Activated CD4-positive, alpha-beta T cell treated with anti-CD3 and anti-CD28 coated beads for 36 hours (primary cell): ENCODE results near the gene TTC21A. TPM values are rescaled to one million over a fixed set of nuclear protein-coding genes. Genes with fewer than 3 reads are reported as not detected.

Source experiments
- ATAC-seq: fragments of 200-7000 bp; cut with Tn5 transposase; one replicate; pipeline ENCODE4 v1.10.0; 2021; ENCODE audit warnings: mild to moderate bottlenecking, moderate library complexity
- CTCF ChIA-PET: fragments of 350-600 bp; sonication (Branson Sonifier 250); formaldehyde crosslinking; loops from one replicate; lab custom pipeline; 2021; ENCODE audit warnings: antibody characterized with exemption; lab: Charles Lee
- POLR2A ChIA-PET: fragments of 350-600 bp; sonication (Branson Sonifier 250); formaldehyde crosslinking; loops from one replicate; lab custom pipeline; 2021; ENCODE audit warnings: antibody characterized with exemption, inconsistent platforms; lab: Charles Lee
- DNase-seq: peaks from one replicate; pipeline ENCODE4 v3.0.0-alpha.2; 2020
- H3K27ac Mint-ChIP-seq: one replicate; pipeline ENCODE4 v1.8.0; 2021; ENCODE audit warnings: mixed read lengths
- H3K27me3 Mint-ChIP-seq: one replicate; pipeline ENCODE4 v1.8.0; 2021; ENCODE audit warnings: mixed read lengths
- H3K36me3 Mint-ChIP-seq: one replicate; pipeline ENCODE4 v1.8.0; 2021; ENCODE audit warnings: low read depth, mixed read lengths
- H3K4me1 Mint-ChIP-seq: one replicate; pipeline ENCODE4 v1.8.0; 2021; ENCODE audit warnings: mixed read lengths
- H3K4me3 Mint-ChIP-seq: one replicate; pipeline ENCODE4 v1.8.0; 2021; ENCODE audit warnings: mild to moderate bottlenecking, moderate library complexity, mixed read lengths
- H3K9me3 Mint-ChIP-seq: one replicate; pipeline ENCODE4 v1.8.0; 2021; ENCODE audit warnings: low read depth, mixed read lengths
- intact Hi-C, 2 experiments: fragments of 100-400 bp; cut with DNase I in 1 of 2; cut with micrococcal nuclease in 1 of 2; formaldehyde crosslinking; loops; one replicate each; pipeline versions ENCODE4 v1.14.2 to v1.15.1; 2022 to 2024; cut with DNase I, micrococcal nuclease
- total RNA-seq, 2 experiments: library from RNA; stranded (reverse); gene quantifications; one replicate each; pipeline ENCODE4 v1.2.3, GENCODE V29; 2021

TTC21A gene
- total RNA-seq, 2 experiments from 2014 or later = 1.8 to 2.3 TPM

DNA sequence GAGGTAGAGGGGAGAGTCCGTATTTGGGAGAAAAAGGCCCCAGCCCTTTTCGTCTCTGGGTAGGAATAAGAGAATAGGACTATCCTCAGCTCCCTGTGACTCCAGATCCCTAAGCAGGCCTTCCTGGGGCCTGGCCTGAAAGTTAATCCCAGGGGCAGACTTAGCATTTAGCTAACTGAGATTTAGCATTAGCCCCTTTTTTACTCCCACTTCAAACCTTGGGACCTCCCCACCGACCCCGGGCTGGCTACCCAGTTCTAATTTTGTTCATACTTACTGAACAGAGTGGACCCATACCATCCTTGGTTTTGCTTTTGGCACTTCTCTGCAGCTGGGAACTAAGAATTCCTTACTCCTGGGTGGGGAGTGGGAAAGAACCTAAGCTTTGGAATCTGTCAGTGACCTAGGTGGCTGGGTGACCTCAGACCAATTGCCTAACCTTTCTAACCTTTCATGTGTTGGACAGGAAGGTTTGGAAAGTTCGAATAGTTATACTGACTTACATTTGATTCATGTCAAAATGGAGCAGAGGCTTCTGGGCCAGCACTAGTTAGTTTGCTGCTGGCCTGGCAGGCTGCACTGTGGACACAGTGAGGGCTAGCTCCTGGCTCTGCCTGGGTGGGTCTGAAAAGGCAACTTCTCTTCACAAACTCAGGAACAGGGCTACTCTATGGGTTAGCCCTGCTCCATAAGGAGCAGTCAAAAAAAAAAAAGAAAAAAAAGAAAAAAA, 11.6 kb downstream of the TTC21A start:
- H3K4me1 Mint-ChIP-seq = no peaks in the 10 kb centered on the region
- DNase-seq = no peak
- ChIA-PET CTCF (interaction anchor here (0.5 to 1.0 kb wide), 4 partner anchors 11 to 896 kb away, joined by 3 to 6 read pairs (median 4); no protein-coding TSS in a partner anchor), POLR2A (no interaction called here)
- H3K27me3 Mint-ChIP-seq = no peaks in the 10 kb centered on the region
- intact Hi-C loops = no loop called here
- H3K36me3 Mint-ChIP-seq = no peaks in the 10 kb centered on the region
- no peak overlapping the region for H3K27ac Mint-ChIP-seq
- H3K4me3 Mint-ChIP-seq = no peak overlapping the region
- no peak for ATAC-seq
- no peaks in the 10 kb centered on the region for H3K9me3 Mint-ChIP-seq

DNA sequence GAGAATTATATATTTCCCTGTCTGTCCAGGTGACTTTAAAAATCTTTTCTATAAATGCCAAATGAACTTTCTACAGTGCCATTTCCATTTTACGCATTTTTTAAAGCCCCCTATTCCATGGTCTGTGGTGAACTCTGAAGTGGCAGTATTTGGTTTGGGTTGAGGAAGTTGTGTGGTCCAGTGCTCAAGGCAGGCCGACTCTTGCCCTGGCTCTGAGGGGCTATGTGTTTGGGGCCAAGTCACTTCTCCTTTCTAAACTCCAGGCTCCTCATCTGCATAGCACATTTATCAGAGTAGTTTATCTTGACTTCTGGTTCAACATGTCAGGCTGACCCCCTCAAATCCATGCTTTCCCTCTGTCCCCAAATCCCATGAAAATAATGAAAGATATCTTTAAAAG, 14.1 kb downstream of the TTC21A start:
- ChIA-PET POLR2A (no interaction called here), CTCF (interaction anchor here (0.6 to 1.8 kb wide), 3 partner anchors 140 to 167 kb away, joined by 3 to 6 read pairs (median 3); no protein-coding TSS in a partner anchor)
- DNase-seq (no peak), ATAC-seq (no peak)
- Mint-ChIP-seq H3K9me3 (no peaks in the 10 kb centered on the region), H3K4me1 (no peaks in the 10 kb centered on the region), H3K27ac (no peak overlapping the region), H3K27me3 (no peaks in the 10 kb centered on the region), H3K4me3 (no peak overlapping the region), H3K36me3 (no peaks in the 10 kb centered on the region)
- intact Hi-C loops = no loop called here

DNA sequence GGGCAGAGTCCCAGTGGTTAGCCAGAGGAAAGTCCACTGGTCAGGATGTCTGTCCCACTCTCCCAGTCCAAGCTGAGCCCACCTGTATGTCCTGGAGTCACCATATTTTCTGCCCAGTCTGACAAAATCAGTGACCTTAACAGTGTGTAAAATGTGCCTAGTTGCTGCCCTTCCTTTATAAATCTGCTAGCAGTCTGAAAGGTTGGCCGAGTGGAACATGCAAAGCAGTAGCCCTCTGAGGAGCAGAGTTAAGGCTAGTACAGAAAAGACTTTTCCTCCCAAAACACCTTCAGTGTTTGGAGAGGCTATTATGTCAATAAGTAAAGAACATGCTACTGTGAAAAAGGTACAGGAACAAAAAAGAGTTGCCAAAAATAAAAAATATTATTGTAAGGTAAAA, 15.3 kb downstream of the TTC21A start:
- ChIA-PET POLR2A (no interaction called here), CTCF (interaction anchor here (0.6 to 1.3 kb wide), 3 partner anchors 11 to 435 kb away, joined by 3 to 4 read pairs (median 3); partner anchors contain the start of gene CX3CR1)
- H3K9me3 Mint-ChIP-seq = no peaks in the 10 kb centered on the region
- DNase-seq = no peak
- ATAC-seq = no peak
- H3K4me3 Mint-ChIP-seq = no peak overlapping the region
- peaks cover 9% of the 10 kb centered on the region for H3K4me1 Mint-ChIP-seq
- no peak overlapping the region for H3K27ac Mint-ChIP-seq
- intact Hi-C loops = no loop called here
- no peaks in the 10 kb centered on the region for H3K36me3 Mint-ChIP-seq
- H3K27me3 Mint-ChIP-seq = no peaks in the 10 kb centered on the region

DNA sequence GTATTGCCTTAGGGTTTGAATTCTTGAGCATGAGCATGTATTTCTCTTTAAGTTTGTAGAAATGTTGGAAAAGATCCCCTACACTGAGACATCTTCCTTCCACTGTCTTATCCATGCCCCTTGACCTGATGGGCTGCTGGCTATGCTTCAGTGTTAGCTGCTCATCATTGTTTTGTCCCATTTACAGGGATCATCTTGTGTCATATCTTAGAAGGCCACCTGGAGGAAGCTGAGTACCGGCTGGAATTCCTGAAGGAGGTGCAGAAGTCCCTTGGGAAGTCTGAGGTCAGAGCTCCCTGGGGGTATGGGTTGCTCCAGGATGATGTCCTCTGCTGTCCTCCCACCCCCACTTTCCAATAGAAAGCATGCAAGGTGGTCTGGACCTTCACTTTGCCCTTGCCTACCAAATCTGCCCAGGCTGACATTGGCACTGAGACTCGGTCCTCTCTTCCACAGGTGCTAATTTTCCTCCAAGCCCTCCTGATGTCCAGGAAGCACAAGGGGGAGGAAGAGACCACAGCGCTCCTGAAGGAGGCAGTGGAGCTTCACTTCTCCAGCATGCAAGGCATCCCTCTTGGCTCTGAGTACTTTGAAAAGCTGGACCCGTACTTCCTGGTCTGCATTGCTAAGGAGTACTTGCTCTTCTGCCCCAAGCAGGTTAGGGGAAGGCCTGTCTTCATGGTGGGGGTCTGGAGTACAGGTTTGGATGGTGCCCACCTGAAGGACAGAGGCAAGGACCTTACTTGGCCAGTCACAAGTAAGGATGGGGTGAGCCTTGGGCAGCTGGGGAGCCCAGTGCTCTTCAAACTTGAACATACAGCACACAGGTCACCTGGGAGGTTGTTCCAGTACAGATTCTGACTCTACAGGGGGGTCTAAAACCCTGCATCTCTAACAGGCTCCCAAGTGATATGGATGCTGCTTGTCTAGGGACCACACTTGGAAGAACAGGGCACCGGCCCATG, 17.7 kb downstream of the TTC21A start:
- POLR2A ChIA-PET = no interaction called here
- no peak for ATAC-seq
- intact Hi-C loops = no loop called here

DNA sequence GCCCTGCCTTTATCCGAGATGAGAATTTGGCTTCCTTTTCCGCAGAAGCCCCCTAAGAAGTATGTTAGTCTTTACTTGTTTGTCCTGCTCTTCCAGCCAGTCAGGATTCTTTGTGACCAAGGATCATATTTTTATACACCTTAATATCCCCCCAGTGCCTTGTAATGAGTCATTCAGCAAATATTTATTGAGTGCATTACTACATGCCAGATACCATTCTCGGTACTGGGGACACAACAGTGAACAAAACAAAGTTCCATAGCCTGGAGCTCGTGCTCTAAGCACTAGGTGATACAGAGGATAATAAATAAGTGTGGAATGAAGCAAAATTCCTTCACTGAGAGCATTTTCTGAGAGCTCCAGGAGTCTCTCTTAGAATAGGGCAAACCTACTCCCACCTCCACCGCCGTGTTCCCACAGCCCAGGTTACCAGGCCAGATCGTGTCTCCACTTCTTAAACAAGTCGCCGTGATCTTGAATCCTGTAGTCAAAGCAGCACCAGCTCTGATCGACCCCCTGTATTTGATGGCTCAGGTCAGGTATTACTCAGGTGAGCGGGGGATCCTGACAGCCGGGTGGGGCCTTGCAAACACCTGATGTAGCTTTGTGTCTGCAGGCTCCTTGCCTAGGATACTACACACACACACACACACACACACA, 18.5 kb downstream of the TTC21A start:
- no peak for DNase-seq
- Mint-ChIP-seq H3K27ac (no peak overlapping the region), H3K4me1 (peaks cover 14% of the 10 kb centered on the region), H3K9me3 (no peaks in the 10 kb centered on the region), H3K4me3 (no peak overlapping the region), H3K27me3 (no peaks in the 10 kb centered on the region), H3K36me3 (no peaks in the 10 kb centered on the region)
- ChIA-PET POLR2A (no interaction called here), CTCF (interaction anchor here (1.2 to 4.8 kb wide), 8 partner anchors 9 to 252 kb away, joined by 3 to 60 read pairs (median 5); partner anchors contain the start of gene XIRP1)
- intact Hi-C loops = loop anchor here (1.0 kb wide), 1 partner anchor 162 kb away; no protein-coding TSS in a partner anchor
- ATAC-seq = no peak

More for the DNA sequence above, 17.7 kb downstream of the TTC21A start:
- Mint-ChIP-seq H3K27ac (no peak overlapping the region), H3K4me1 (peaks cover 14% of the 10 kb centered on the region), H3K9me3 (no peaks in the 10 kb centered on the region), H3K36me3 (no peaks in the 10 kb centered on the region), H3K4me3 (no peak overlapping the region), H3K27me3 (no peaks in the 10 kb centered on the region)
- no peak for DNase-seq
- CTCF ChIA-PET = interaction anchor here (0.8 to 4.7 kb wide), 4 partner anchors 8 to 253 kb away, joined by 3 to 60 read pairs (median 8); no protein-coding TSS in a partner anchor

DNA sequence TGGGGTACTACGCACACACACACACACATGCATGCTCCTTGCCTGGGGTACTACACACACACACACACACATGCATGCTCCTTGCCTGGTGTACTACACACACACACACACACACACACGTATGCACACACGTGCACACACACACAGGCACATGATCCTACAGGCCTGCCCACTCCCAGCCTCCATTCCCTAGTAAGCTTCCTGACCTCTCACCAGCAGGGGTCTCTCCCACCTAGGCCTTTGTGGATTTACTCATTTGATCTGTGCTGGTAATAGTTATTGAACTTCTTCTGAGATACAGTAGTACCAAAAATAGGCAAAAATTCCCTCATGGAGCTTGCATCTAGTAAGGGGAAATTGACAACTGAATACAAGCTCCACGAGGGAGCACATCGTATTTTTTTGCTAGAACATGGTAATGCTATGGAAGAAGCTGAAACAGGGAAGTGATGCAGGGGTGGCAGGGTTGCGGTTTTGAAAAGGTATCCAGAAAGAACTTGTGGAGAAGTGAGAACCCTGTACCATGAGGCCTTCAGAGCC, 19.1 kb downstream of the TTC21A start:
- H3K4me1 Mint-ChIP-seq = peaks cover 14% of the 10 kb centered on the region
- no peaks in the 10 kb centered on the region for H3K27me3 Mint-ChIP-seq
- DNase-seq (peak; percentile 66), ATAC-seq (peak; percentile 73)
- intact Hi-C loops = loop anchor here (1.0 kb wide), 1 partner anchor 162 kb away; no protein-coding TSS in a partner anchor
- H3K9me3 Mint-ChIP-seq = no peaks in the 10 kb centered on the region
- H3K4me3 Mint-ChIP-seq = no peak overlapping the region
- no peaks in the 10 kb centered on the region for H3K36me3 Mint-ChIP-seq
- H3K27ac Mint-ChIP-seq = no peak overlapping the region
- POLR2A ChIA-PET = no interaction called here
- CTCF ChIA-PET = interaction anchor here (0.8 to 4.8 kb wide), 9 partner anchors 9 to 165 kb away, joined by 3 to 60 read pairs (median 5); partner anchors contain the start of gene XIRP1

DNA sequence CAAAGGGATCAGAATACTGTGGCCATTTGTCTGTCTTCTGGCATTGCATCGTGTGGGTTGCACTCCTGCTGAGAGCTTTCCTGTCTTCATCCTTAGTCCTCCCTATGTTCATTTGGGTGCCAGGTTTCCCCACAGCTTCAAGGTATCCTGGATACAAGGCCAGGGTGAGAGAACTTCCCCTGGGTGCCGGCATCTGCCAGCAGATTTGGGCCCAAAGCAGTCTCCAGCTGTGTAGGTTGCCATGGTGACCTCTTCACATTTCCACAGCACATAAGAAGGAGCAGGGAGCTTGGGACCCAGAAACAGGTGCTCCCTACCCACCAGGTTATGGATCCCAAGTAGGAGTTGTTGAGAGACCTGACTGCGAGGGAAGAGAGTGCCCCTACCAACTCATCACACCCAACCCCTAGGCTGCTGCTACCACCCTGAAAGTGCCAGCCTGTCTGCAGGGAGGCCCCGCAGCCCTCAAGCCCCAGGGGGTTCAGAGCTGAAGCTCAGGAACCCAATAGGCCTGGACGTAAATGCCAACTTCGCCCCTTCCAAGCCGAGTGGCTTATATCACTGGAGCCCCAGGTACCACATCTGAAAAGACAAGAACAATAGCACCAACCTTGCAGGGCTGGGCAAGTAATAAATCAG, 19.9 kb downstream of the TTC21A start:
- no peak overlapping the region for H3K4me3 Mint-ChIP-seq
- peaks cover 14% of the 10 kb centered on the region for H3K4me1 Mint-ChIP-seq
- ATAC-seq (peak; percentile 4), DNase-seq (no peak)
- intact Hi-C loops = no loop called here
- no peaks in the 10 kb centered on the region for H3K9me3 Mint-ChIP-seq
- ChIA-PET CTCF (interaction anchor here (0.6 to 4.8 kb wide), 16 partner anchors 9 to 1293 kb away, joined by 3 to 60 read pairs (median 4); partner anchors contain the start of gene XIRP1), POLR2A (interaction anchor here (1.1 to 1.2 kb wide), 2 partner anchors 8 to 10 kb away, joined by 3 to 4 read pairs; no protein-coding TSS in a partner anchor)
- no peaks in the 10 kb centered on the region for H3K36me3 Mint-ChIP-seq
- no peaks in the 10 kb centered on the region for H3K27me3 Mint-ChIP-seq
- no peak overlapping the region for H3K27ac Mint-ChIP-seq

DNA sequence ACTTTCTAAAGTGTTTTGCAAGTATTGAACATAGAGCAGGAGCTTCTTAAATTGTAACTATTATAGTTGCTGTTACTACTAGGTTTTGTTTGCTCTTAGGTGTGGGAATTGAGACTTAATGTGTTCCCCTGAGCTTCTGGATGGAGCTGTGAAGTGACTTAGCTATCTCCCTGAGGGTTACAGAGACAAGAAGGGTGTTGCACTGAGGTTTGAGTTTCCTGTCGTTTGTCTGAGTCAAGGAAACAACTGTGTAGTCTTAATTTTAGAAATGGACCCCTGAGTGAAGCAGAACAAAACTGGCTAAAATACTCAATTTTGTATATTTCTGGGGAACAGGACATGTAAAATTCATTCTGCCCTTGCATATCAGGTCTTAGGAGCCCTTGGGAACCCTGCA, 20.4 kb downstream of the TTC21A start:
- peaks cover 14% of the 10 kb centered on the region for H3K4me1 Mint-ChIP-seq
- no peaks in the 10 kb centered on the region for H3K27me3 Mint-ChIP-seq
- DNase-seq (no peak), ATAC-seq (peak; percentile 48)
- no peak overlapping the region for H3K4me3 Mint-ChIP-seq
- CTCF ChIA-PET = interaction anchor here (0.6 to 4.8 kb wide), 10 partner anchors 9 to 1294 kb away, joined by 3 to 60 read pairs (median 4); no protein-coding TSS in a partner anchor
- no peaks in the 10 kb centered on the region for H3K9me3 Mint-ChIP-seq
- intact Hi-C loops = no loop called here
- H3K36me3 Mint-ChIP-seq = no peaks in the 10 kb centered on the region
- POLR2A ChIA-PET = interaction anchor here (1.1 to 1.2 kb wide), 2 partner anchors 8 to 9 kb away, joined by 3 to 4 read pairs; no protein-coding TSS in a partner anchor
- no peak overlapping the region for H3K27ac Mint-ChIP-seq

DNA sequence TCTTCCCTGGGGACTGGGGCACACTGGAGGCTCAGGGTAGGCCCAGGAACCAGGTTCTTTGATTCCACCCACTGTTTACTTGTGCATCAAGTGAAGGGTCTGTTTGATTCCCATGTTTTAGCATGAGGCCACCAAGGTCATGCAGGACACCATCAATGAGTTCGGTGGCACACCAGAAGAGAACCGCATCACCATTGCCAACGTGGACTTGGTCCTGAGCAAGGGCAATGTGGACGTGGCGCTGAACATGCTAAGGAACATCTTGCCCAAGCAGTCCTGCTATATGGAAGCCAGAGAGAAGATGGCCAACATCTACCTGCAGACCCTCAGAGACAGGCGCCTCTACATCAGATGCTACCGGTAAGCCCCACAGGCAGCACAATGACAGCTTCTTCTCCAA, 21.5 kb downstream of the TTC21A start:
- ChIA-PET POLR2A (interaction anchor here (1.0 kb wide), 1 partner anchor 14 kb away, joined by 3 read pairs; no protein-coding TSS in a partner anchor), CTCF (interaction anchor here (1.3 to 4.8 kb wide), 3 partner anchors 15 to 162 kb away, joined by 3 to 60 read pairs (median 55); no protein-coding TSS in a partner anchor)
- H3K4me1 Mint-ChIP-seq = peaks cover 14% of the 10 kb centered on the region
- intact Hi-C loops = no loop called here
- no peaks in the 10 kb centered on the region for H3K27me3 Mint-ChIP-seq
- H3K9me3 Mint-ChIP-seq = no peaks in the 10 kb centered on the region
- H3K36me3 Mint-ChIP-seq = no peaks in the 10 kb centered on the region
- no peak overlapping the region for H3K27ac Mint-ChIP-seq
- no peak overlapping the region for H3K4me3 Mint-ChIP-seq
- no peak for ATAC-seq
- DNase-seq = no peak

DNA sequence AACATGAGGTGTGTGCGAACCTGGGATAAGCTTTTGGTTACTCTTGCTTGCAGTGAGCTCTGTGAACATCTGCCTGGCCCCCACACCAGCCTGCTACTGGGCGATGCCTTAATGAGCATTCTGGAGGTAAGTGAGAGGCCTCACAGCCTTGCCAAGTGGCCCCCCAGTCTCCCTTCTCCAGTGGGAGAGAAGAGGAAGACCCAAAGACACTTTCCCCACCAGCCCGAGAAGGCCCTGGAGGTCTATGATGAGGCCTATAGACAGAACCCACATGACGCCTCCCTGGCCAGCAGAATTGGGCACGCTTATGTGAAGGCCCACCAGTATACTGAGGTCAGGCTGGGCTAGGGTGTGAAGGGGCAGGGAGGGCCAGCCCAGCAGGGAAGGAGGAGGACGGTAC, 22.5 kb downstream of the TTC21A start:
- no peaks in the 10 kb centered on the region for H3K9me3 Mint-ChIP-seq
- ATAC-seq = no peak
- H3K36me3 Mint-ChIP-seq = no peaks in the 10 kb centered on the region
- POLR2A ChIA-PET = no interaction called here
- H3K4me3 Mint-ChIP-seq = no peak overlapping the region
- no peak for DNase-seq
- CTCF ChIA-PET = interaction anchor here (0.6 to 4.8 kb wide), 5 partner anchors 14 to 162 kb away, joined by 3 to 55 read pairs (median 6); no protein-coding TSS in a partner anchor
- H3K27me3 Mint-ChIP-seq = no peaks in the 10 kb centered on the region
- no peak overlapping the region for H3K27ac Mint-ChIP-seq
- intact Hi-C loops = no loop called here
- H3K4me1 Mint-ChIP-seq = peaks cover 14% of the 10 kb centered on the region
